GM12878 (cell line): ENCODE results near the gene AMDHD2. TPM values are rescaled to one million over a fixed set of nuclear protein-coding genes. Genes with fewer than 3 reads are reported as not detected.
A peak's percentile ranks its signal among the peaks of the same experiment; 100 is the strongest.

ENCODE experiments used
- BCL11A ChIP-seq: IDR thresholded peaks from 2 replicates; pipeline ENCODE4 v1.6.1; 2011; ENCODE audit warnings: low read depth, low read length
- CEBPB ChIP-seq, 2 experiments: fragments of 150-350 bp in 1 of 2; IDR thresholded peaks; 2 replicates each; pipeline ENCODE4 v1.6.1; 2012 to 2014; ENCODE audit warnings: low read depth in 2 of 2, low read length in 2 of 2, borderline replicate concordance in 1 of 2, inconsistent platforms in 1 of 2
- HCFC1 ChIP-seq: fragments of 150-350 bp; IDR thresholded peaks from 2 replicates; pipeline ENCODE4 v1.6.1; 2014; ENCODE audit warnings: low read length
- IKZF1 ChIP-seq: fragments of 450-650 bp; conservative IDR thresholded peaks from 2 replicates; pipeline ENCODE4 v1.6.1; 2017; ENCODE audit warnings: antibody characterized with exemption, mild to moderate bottlenecking
- MXI1 ChIP-seq: fragments of 150-350 bp; IDR thresholded peaks from 2 replicates; pipeline ENCODE4 v1.6.1; 2011; ENCODE audit warnings: low read depth, mild to moderate bottlenecking, inconsistent platforms, low read length, improper control_type of control experiment
- MYC ChIP-seq: IDR thresholded peaks from 2 replicates; pipeline ENCODE4 v1.6.1; 2011; ENCODE audit warnings: mild to moderate bottlenecking, low read length, moderate library complexity, inconsistent platforms; ENCODE audit not compliant: insufficient read depth, insufficient replicate concordance, insufficient read length, severe bottlenecking
- NFYB ChIP-seq: IDR thresholded peaks from 2 replicates; pipeline ENCODE4 v1.6.1; 2011; ENCODE audit warnings: low read depth, mild to moderate bottlenecking, low read length, improper control_type of control experiment, moderate library complexity; ENCODE audit not compliant: insufficient read depth
- RAD51 ChIP-seq: fragments of 450-650 bp; IDR thresholded peaks from 2 replicates; pipeline ENCODE4 v1.6.1; 2016; ENCODE audit warnings: moderate library complexity, mild to moderate bottlenecking, inconsistent platforms
- RB1 ChIP-seq: fragments of 450-650 bp; formaldehyde crosslinking; IDR thresholded peaks from 2 replicates; pipeline ENCODE4 v1.6.1; 2017; ENCODE audit warnings: mild to moderate bottlenecking, borderline replicate concordance
- TCF3 ChIP-seq: IDR thresholded peaks from 2 replicates; pipeline ENCODE4 v1.6.1; 2012; ENCODE audit warnings: low read depth, mild to moderate bottlenecking, low read length, borderline replicate concordance; ENCODE audit not compliant: insufficient read depth
- ZNF217 ChIP-seq: fragments of 450-650 bp; IDR thresholded peaks from 2 replicates; pipeline ENCODE4 v1.6.1; 2017; ENCODE audit warnings: antibody characterized with exemption, mild to moderate bottlenecking
- polyA plus RNA-seq, 11 experiments: library from polyadenylated mRNA; depleted of rRNA in 4 of 11; unstranded in 6 of 11; stranded (reverse) in 5 of 11; fragments of >200 nt; fragmentation: Nextera tagmentation in 4 of 11; fragmentation: Illumina TruSeq in 1 of 11; extraction: Ambion mirVana in 4 of 11; extraction: Trizol in 1 of 11; gene quantifications; 1 replicate in 1 of 11; 2 replicates in 10 of 11; pipeline versions ENCODE4 v1.2.1 to v1.2.3, GENCODE V29; 2011 to 2016; ENCODE audit warnings: inconsistent platforms in 2 of 11, missing spikeins in 2 of 11, low read depth in 1 of 11
- total RNA-seq, 4 experiments: library from RNA; depleted of rRNA in 3 of 4; stranded (reverse); fragments of >200 nt in 3 of 4; fragmentation: Illumina TruSeq in 1 of 4; extraction: Trizol in 1 of 4; gene quantifications; 2 replicates each; pipeline versions ENCODE4 v1.2.1 to v1.2.3, GENCODE V29; 2013 to 2021
- TF ChIP-seq, protein P1 (sequence below): IDR thresholded peaks from 2 replicates; pipeline ENCODE4 v1.6.1; 2011; ENCODE audit warnings: low read depth, low read length, improper control_type of control experiment, borderline replicate concordance
- TF ChIP-seq, protein P2 (sequence below): IDR thresholded peaks from 2 replicates; pipeline ENCODE4 v1.6.1; 2012; ENCODE audit warnings: improper control_type of control experiment, low read depth, low read length; ENCODE audit not compliant: insufficient replicate concordance
- TF ChIP-seq, protein P3 (sequence below): fragments of 450-650 bp; IDR thresholded peaks from 2 replicates; pipeline ENCODE4 v1.6.1; 2014; ENCODE audit warnings: mild to moderate bottlenecking
- TF ChIP-seq, protein P4 (sequence below): fragments of 450-650 bp; formaldehyde crosslinking; IDR thresholded peaks from 2 replicates; pipeline ENCODE4 v1.4.0; 2020; ENCODE audit warnings: mild to moderate bottlenecking, moderate library complexity

AMDHD2 gene
- total and polyA plus RNA-seq, 10 of the 15 experiments (the other 5 are each of a cell fraction or from before 2014, with no cell fraction given) = 0.60 to 41.8 (median 24.3) TPM; not detected in 1

- TF ChIP-seq, protein P1, sequence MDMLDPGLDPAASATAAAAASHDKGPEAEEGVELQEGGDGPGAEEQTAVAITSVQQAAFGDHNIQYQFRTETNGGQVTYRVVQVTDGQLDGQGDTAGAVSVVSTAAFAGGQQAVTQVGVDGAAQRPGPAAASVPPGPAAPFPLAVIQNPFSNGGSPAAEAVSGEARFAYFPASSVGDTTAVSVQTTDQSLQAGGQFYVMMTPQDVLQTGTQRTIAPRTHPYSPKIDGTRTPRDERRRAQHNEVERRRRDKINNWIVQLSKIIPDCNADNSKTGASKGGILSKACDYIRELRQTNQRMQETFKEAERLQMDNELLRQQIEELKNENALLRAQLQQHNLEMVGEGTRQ = no peak
- TF ChIP-seq NFYB (peak; percentile 20; the same call in 1 of the 2 replicates), HCFC1 (peak; percentile 37; the same call in 1 of the 2 replicates), RB1 (peak; percentile 56; the same call in 1 of the 2 replicates), RAD51 (no peak), IKZF1 (peak; percentile 56; the same call in 1 of the 2 replicates), MXI1 (no peak), ZNF217 (0 out of 2 replicates have a peak, but pooled peaks have one; percentile 28), CEBPB (IDR thresholded peaks at IDR 0.05; ENCODE audit: borderline replicate concordance in 1 of 2, low read depth in 2 of 2, low read length in 2 of 2) (no peak), TCF3 (no peak), BCL11A (no peak), MYC (no peak)
- TF ChIP-seq, protein P2, sequence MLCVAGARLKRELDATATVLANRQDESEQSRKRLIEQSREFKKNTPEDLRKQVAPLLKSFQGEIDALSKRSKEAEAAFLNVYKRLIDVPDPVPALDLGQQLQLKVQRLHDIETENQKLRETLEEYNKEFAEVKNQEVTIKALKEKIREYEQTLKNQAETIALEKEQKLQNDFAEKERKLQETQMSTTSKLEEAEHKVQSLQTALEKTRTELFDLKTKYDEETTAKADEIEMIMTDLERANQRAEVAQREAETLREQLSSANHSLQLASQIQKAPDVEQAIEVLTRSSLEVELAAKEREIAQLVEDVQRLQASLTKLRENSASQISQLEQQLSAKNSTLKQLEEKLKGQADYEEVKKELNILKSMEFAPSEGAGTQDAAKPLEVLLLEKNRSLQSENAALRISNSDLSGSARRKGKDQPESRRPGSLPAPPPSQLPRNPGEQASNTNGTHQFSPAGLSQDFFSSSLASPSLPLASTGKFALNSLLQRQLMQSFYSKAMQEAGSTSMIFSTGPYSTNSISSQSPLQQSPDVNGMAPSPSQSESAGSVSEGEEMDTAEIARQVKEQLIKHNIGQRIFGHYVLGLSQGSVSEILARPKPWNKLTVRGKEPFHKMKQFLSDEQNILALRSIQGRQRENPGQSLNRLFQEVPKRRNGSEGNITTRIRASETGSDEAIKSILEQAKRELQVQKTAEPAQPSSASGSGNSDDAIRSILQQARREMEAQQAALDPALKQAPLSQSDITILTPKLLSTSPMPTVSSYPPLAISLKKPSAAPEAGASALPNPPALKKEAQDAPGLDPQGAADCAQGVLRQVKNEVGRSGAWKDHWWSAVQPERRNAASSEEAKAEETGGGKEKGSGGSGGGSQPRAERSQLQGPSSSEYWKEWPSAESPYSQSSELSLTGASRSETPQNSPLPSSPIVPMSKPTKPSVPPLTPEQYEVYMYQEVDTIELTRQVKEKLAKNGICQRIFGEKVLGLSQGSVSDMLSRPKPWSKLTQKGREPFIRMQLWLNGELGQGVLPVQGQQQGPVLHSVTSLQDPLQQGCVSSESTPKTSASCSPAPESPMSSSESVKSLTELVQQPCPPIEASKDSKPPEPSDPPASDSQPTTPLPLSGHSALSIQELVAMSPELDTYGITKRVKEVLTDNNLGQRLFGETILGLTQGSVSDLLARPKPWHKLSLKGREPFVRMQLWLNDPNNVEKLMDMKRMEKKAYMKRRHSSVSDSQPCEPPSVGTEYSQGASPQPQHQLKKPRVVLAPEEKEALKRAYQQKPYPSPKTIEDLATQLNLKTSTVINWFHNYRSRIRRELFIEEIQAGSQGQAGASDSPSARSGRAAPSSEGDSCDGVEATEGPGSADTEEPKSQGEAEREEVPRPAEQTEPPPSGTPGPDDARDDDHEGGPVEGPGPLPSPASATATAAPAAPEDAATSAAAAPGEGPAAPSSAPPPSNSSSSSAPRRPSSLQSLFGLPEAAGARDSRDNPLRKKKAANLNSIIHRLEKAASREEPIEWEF = no peak
- TF ChIP-seq, protein P3, sequence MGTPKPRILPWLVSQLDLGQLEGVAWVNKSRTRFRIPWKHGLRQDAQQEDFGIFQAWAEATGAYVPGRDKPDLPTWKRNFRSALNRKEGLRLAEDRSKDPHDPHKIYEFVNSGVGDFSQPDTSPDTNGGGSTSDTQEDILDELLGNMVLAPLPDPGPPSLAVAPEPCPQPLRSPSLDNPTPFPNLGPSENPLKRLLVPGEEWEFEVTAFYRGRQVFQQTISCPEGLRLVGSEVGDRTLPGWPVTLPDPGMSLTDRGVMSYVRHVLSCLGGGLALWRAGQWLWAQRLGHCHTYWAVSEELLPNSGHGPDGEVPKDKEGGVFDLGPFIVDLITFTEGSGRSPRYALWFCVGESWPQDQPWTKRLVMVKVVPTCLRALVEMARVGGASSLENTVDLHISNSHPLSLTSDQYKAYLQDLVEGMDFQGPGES = no peak
- TF ChIP-seq, protein P4, sequence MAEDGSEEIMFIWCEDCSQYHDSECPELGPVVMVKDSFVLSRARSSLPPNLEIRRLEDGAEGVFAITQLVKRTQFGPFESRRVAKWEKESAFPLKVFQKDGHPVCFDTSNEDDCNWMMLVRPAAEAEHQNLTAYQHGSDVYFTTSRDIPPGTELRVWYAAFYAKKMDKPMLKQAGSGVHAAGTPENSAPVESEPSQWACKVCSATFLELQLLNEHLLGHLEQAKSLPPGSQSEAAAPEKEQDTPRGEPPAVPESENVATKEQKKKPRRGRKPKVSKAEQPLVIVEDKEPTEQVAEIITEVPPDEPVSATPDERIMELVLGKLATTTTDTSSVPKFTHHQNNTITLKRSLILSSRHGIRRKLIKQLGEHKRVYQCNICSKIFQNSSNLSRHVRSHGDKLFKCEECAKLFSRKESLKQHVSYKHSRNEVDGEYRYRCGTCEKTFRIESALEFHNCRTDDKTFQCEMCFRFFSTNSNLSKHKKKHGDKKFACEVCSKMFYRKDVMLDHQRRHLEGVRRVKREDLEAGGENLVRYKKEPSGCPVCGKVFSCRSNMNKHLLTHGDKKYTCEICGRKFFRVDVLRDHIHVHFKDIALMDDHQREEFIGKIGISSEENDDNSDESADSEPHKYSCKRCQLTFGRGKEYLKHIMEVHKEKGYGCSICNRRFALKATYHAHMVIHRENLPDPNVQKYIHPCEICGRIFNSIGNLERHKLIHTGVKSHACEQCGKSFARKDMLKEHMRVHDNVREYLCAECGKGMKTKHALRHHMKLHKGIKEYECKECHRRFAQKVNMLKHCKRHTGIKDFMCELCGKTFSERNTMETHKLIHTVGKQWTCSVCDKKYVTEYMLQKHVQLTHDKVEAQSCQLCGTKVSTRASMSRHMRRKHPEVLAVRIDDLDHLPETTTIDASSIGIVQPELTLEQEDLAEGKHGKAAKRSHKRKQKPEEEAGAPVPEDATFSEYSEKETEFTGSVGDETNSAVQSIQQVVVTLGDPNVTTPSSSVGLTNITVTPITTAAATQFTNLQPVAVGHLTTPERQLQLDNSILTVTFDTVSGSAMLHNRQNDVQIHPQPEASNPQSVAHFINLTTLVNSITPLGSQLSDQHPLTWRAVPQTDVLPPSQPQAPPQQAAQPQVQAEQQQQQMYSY = no peak
Measured at GRCh38 chr16:2537451-2538379, 17.5 kb downstream of the AMDHD2 start, which contains the start of gene PDPK1 (continued).
